ENCODE data around the gene TAS2R3.

DNA sequence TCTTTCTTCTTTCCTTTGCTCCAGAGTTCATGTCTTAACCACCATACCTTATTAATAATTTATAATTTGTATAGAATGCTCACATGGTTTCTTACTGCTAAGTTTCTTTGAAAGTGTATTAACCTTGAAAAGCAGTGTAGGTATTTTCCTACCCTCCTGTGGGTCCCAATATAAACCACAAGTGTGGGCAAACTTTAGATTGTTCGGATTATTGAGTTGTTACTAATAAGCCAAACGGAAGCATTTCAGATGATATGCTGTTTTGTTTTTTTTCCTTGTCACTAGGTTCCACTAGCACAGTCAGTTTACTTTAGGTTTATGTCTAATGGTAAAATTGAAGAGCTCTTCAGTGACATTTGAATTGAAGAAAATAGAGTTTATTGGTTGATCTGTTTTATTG is 15.5 kb upstream of the TAS2R3 start:
- TF ChIP-seq, protein P1, sequence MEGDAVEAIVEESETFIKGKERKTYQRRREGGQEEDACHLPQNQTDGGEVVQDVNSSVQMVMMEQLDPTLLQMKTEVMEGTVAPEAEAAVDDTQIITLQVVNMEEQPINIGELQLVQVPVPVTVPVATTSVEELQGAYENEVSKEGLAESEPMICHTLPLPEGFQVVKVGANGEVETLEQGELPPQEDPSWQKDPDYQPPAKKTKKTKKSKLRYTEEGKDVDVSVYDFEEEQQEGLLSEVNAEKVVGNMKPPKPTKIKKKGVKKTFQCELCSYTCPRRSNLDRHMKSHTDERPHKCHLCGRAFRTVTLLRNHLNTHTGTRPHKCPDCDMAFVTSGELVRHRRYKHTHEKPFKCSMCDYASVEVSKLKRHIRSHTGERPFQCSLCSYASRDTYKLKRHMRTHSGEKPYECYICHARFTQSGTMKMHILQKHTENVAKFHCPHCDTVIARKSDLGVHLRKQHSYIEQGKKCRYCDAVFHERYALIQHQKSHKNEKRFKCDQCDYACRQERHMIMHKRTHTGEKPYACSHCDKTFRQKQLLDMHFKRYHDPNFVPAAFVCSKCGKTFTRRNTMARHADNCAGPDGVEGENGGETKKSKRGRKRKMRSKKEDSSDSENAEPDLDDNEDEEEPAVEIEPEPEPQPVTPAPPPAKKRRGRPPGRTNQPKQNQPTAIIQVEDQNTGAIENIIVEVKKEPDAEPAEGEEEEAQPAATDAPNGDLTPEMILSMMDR (IDR thresholded peaks at IDR 0.05) = no peak
- TF ChIP-seq POLR2A (IDR thresholded peaks at IDR 0.05) = no peak
